CD8-positive, alpha-beta memory T cell (primary cell): ENCODE results near the gene CCDC68. TPM values are rescaled to one million over a fixed set of nuclear protein-coding genes. Genes with fewer than 3 reads are reported as not detected.
A peak's percentile ranks its signal among the peaks of the same experiment; 100 is the strongest.

Source experiments
- CTCF ChIA-PET: fragments of 350-600 bp; sonication (Branson Sonifier 250); formaldehyde crosslinking; loops from one replicate; lab custom pipeline; 2021; ENCODE audit warnings: antibody characterized with exemption; lab: Charles Lee
- POLR2A ChIA-PET: fragments of 350-600 bp; sonication (Branson Sonifier 250); formaldehyde crosslinking; loops from one replicate; lab custom pipeline; 2021; ENCODE audit warnings: antibody characterized with exemption; lab: Charles Lee
- DNase-seq, 5 donors: peaks; one replicate each; pipeline versions ENCODE4 v3.0.0 to v3.0.0-alpha.2; 2020 to 2022; ENCODE audit warnings: mixed read lengths in 1 of 5
- H3K27ac ChIP-seq: one replicate; pipeline ENCODE4 v1.7.0; 2013; ENCODE audit warnings: low read depth, mild to moderate bottlenecking, low read length, moderate library complexity
- H3K27me3 ChIP-seq: 2 replicates; pipeline ENCODE4 v1.7.0; 2013; ENCODE audit warnings: low read length, mild to moderate bottlenecking; ENCODE audit not compliant: insufficient read depth, poor library complexity, severe bottlenecking
- H3K36me3 ChIP-seq: 2 replicates; pipeline ENCODE4 v1.7.0; 2013; ENCODE audit warnings: mild to moderate bottlenecking, low read length, moderate library complexity; ENCODE audit not compliant: insufficient read depth
- H3K4me1 ChIP-seq: 2 replicates; pipeline ENCODE4 v1.7.0; 2013; ENCODE audit warnings: mild to moderate bottlenecking, low read length, moderate library complexity; ENCODE audit not compliant: insufficient read depth
- H3K4me3 ChIP-seq: 2 replicates; pipeline ENCODE4 v1.7.0; 2013; ENCODE audit warnings: mild to moderate bottlenecking, low read length
- H3K9me3 ChIP-seq: 2 replicates; pipeline ENCODE4 v1.7.0; 2013; ENCODE audit warnings: mild to moderate bottlenecking, low read length
- H3K27ac Mint-ChIP-seq, 8 donors: one replicate each; pipeline ENCODE4 v1.8.0; 2020 to 2021; ENCODE audit warnings: mixed read lengths in 8 of 8, mild to moderate bottlenecking in 6 of 8, inconsistent platforms in 3 of 8, moderate library complexity in 3 of 8
- H3K27me3 Mint-ChIP-seq, 2 donors: one replicate each; pipeline ENCODE4 v1.8.0; 2020 to 2021; ENCODE audit warnings: mixed read lengths in 2 of 2, mild to moderate bottlenecking in 1 of 2, moderate library complexity in 1 of 2
- H3K36me3 Mint-ChIP-seq, 3 donors: one replicate each; pipeline ENCODE4 v1.8.0; 2020 to 2021; ENCODE audit warnings: mixed read lengths in 3 of 3, inconsistent platforms in 1 of 3, mild to moderate bottlenecking in 1 of 3
- H3K4me1 Mint-ChIP-seq, 3 donors: one replicate each; pipeline ENCODE4 v1.8.0; 2020 to 2021; ENCODE audit warnings: mixed read lengths in 3 of 3, inconsistent platforms in 1 of 3, mild to moderate bottlenecking in 1 of 3
- H3K4me3 Mint-ChIP-seq, 7 donors: one replicate each; pipeline ENCODE4 v1.8.0; 2020 to 2021; ENCODE audit warnings: mixed read lengths in 7 of 7, mild to moderate bottlenecking in 6 of 7, moderate library complexity in 4 of 7, inconsistent platforms in 2 of 7
- H3K9me3 Mint-ChIP-seq, 5 donors: one replicate each; pipeline ENCODE4 v1.8.0; 2020 to 2022; ENCODE audit warnings: mixed read lengths in 5 of 5, mild to moderate bottlenecking in 3 of 5, moderate library complexity in 2 of 5, inconsistent platforms in 1 of 5
- polyA plus RNA-seq: library from polyadenylated mRNA; unstranded; fragments of 300-500 nt; fragmentation: Illumina TruSeq; gene quantifications from one replicate; pipeline ENCODE4 v1.2.3, GENCODE V29; 2021
- total RNA-seq, 2 experiments: library from RNA; stranded (reverse); gene quantifications; one replicate each; pipeline ENCODE4 v1.2.3, GENCODE V29; 2021

Gene CCDC68
- total and polyA plus RNA-seq, 3 experiments from 2014 or later: not detected

GRCh38 chr18:54957296-54957832, 1.9 kb downstream of the CCDC68 start:
- no peak overlapping the region for H3K27ac Mint-ChIP-seq
- no peaks in the 10 kb centered on the region for H3K36me3 ChIP-seq
- no peak overlapping the region for H3K27ac ChIP-seq
- no peak overlapping the region for H3K4me3 Mint-ChIP-seq
- H3K4me3 ChIP-seq: no peak overlapping the region
- H3K27me3 Mint-ChIP-seq: peaks cover 28 to 54% of the 10 kb centered on the region in 2 donors
- no peaks in the 10 kb centered on the region for H3K9me3 Mint-ChIP-seq
- no peaks in the 10 kb centered on the region for H3K36me3 Mint-ChIP-seq
- POLR2A ChIA-PET: no interaction called here
- H3K9me3 ChIP-seq: no peaks in the 10 kb centered on the region
- no peaks in the 10 kb centered on the region for H3K4me1 ChIP-seq
- H3K4me1 Mint-ChIP-seq: peaks cover 0 to 6% (median 4%) of the 10 kb centered on the region in 3 donors
- DNase-seq: no peak
- H3K27me3 ChIP-seq: peaks cover 5% of the 10 kb centered on the region
- CTCF ChIA-PET: no interaction called here

- DNase-seq: no peak
- Histone ChIP-seq H3K27ac (no peak overlapping the region), H3K36me3 (no peaks in the 10 kb centered on the region), H3K4me1 (no peaks in the 10 kb centered on the region), H3K27me3 (peaks cover 5% of the 10 kb centered on the region), H3K4me3 (no peak overlapping the region), H3K9me3 (no peaks in the 10 kb centered on the region)
- peaks cover 25 to 51% of the 10 kb centered on the region in 2 donors for H3K27me3 Mint-ChIP-seq
- H3K9me3 Mint-ChIP-seq: no peaks in the 10 kb centered on the region
- H3K36me3 Mint-ChIP-seq: no peaks in the 10 kb centered on the region
- ChIA-PET CTCF (no interaction called here), POLR2A (no interaction called here)
- H3K27ac Mint-ChIP-seq: no peak overlapping the region
- H3K4me1 Mint-ChIP-seq: peaks cover 0 to 6% (median 4%) of the 10 kb centered on the region in 3 donors
- no peak overlapping the region for H3K4me3 Mint-ChIP-seq
Measured at GRCh38 chr18:54956506-54956905, 2.8 kb downstream of the CCDC68 start.

GRCh38 chr18:54952026-54952425, 7.2 kb downstream of the CCDC68 start:
- Histone ChIP-seq H3K27me3 (no peaks in the 10 kb centered on the region), H3K27ac (no peak overlapping the region), H3K9me3 (no peaks in the 10 kb centered on the region), H3K36me3 (no peaks in the 10 kb centered on the region), H3K4me3 (no peak overlapping the region), H3K4me1 (peaks cover 3% of the 10 kb centered on the region)
- Mint-ChIP-seq H3K9me3 (no peaks in the 10 kb centered on the region), H3K4me1 (peaks cover 5 to 6% (median 6%) of the 10 kb centered on the region in 3 donors), H3K27me3 (peaks cover 7 to 21% of the 10 kb centered on the region in 2 donors), H3K4me3 (no peak overlapping the region), H3K27ac (no peak overlapping the region), H3K36me3 (no peaks in the 10 kb centered on the region)
- ChIA-PET POLR2A (interaction anchor here (0.6 kb wide), 1 partner anchor 1647 kb away, joined by 3 read pairs; no protein-coding TSS in a partner anchor), CTCF (no interaction called here)
- no peak for DNase-seq

- H3K36me3 Mint-ChIP-seq: peaks cover 0 to 2% (median 0%) of the 10 kb centered on the region in 3 donors
- Histone ChIP-seq H3K36me3 (no peaks in the 10 kb centered on the region), H3K9me3 (no peaks in the 10 kb centered on the region), H3K27ac (no peak overlapping the region), H3K27me3 (no peaks in the 10 kb centered on the region), H3K4me3 (no peak overlapping the region), H3K4me1 (peaks cover 14% of the 10 kb centered on the region)
- no peak overlapping the region for H3K27ac Mint-ChIP-seq
- CTCF ChIA-PET: no interaction called here
- H3K27me3 Mint-ChIP-seq: peaks cover 7 to 15% of the 10 kb centered on the region in 2 donors
- peak in 1 of 5 donors; percentile 7 for DNase-seq
- no peak overlapping the region for H3K4me3 Mint-ChIP-seq
- POLR2A ChIA-PET: no interaction called here
- H3K9me3 Mint-ChIP-seq: no peaks in the 10 kb centered on the region
- peaks cover 21 to 24% (median 22%) of the 10 kb centered on the region in 3 donors for H3K4me1 Mint-ChIP-seq
Measured at GRCh38 chr18:54950221-54950620, 9.0 kb downstream of the CCDC68 start.

- no peak for DNase-seq
- Mint-ChIP-seq H3K27me3 (peaks cover 7 to 12% of the 10 kb centered on the region in 2 donors), H3K4me3 (no peak overlapping the region), H3K27ac (no peak overlapping the region), H3K4me1 (peaks cover 21 to 25% (median 23%) of the 10 kb centered on the region in 3 donors), H3K9me3 (no peaks in the 10 kb centered on the region), H3K36me3 (peaks cover 0 to 2% (median 0%) of the 10 kb centered on the region in 3 donors)
- CTCF ChIA-PET: no interaction called here
- H3K4me1 ChIP-seq: peaks cover 14% of the 10 kb centered on the region
- no peak overlapping the region for H3K27ac ChIP-seq
- H3K9me3 ChIP-seq: no peaks in the 10 kb centered on the region
- H3K4me3 ChIP-seq: no peak overlapping the region
- no peaks in the 10 kb centered on the region for H3K36me3 ChIP-seq
- H3K27me3 ChIP-seq: no peaks in the 10 kb centered on the region
- POLR2A ChIA-PET: no interaction called here
Measured at GRCh38 chr18:54949588-54949987, 9.7 kb downstream of the CCDC68 start.

GRCh38 chr18:54948350-54948837, 10.9 kb downstream of the CCDC68 start:
- H3K4me3 ChIP-seq: no peak overlapping the region
- H3K9me3 Mint-ChIP-seq: no peaks in the 10 kb centered on the region
- H3K27ac ChIP-seq: no peak overlapping the region
- H3K4me1 Mint-ChIP-seq: peaks cover 21 to 25% (median 23%) of the 10 kb centered on the region in 3 donors
- H3K27ac Mint-ChIP-seq: peak overlapping the region in 1 of 8 donors; percentile 3
- ChIA-PET POLR2A (no interaction called here), CTCF (no interaction called here)
- no peaks in the 10 kb centered on the region for H3K27me3 ChIP-seq
- H3K4me1 ChIP-seq: peaks cover 14% of the 10 kb centered on the region
- H3K9me3 ChIP-seq: no peaks in the 10 kb centered on the region
- DNase-seq: no peak
- peaks cover 7 to 12% of the 10 kb centered on the region in 2 donors for H3K27me3 Mint-ChIP-seq
- no peak overlapping the region for H3K4me3 Mint-ChIP-seq
- no peaks in the 10 kb centered on the region for H3K36me3 ChIP-seq
- H3K36me3 Mint-ChIP-seq: peaks cover 0 to 2% (median 0%) of the 10 kb centered on the region in 3 donors

- no peak overlapping the region for H3K27ac ChIP-seq
- Mint-ChIP-seq H3K27me3 (peaks cover 6 to 8% of the 10 kb centered on the region in 2 donors), H3K9me3 (no peaks in the 10 kb centered on the region), H3K27ac (peak overlapping the region in 1 of 8 donors; percentile 28), H3K4me3 (peak overlapping the region in 5 of 7 donors; percentile 33 to 94 (median 86)), H3K4me1 (peaks cover 21 to 25% (median 23%) of the 10 kb centered on the region in 3 donors), H3K36me3 (peaks cover 0 to 2% (median 0%) of the 10 kb centered on the region in 3 donors)
- peaks cover 14% of the 10 kb centered on the region for H3K4me1 ChIP-seq
- no peaks in the 10 kb centered on the region for H3K27me3 ChIP-seq
- ChIA-PET CTCF (no interaction called here), POLR2A (no interaction called here)
- H3K36me3 ChIP-seq: no peaks in the 10 kb centered on the region
- H3K4me3 ChIP-seq: no peak overlapping the region
- no peaks in the 10 kb centered on the region for H3K9me3 ChIP-seq
- DNase-seq: no peak
Measured at GRCh38 chr18:54947091-54947490, 12.2 kb downstream of the CCDC68 start.

GRCh38 chr18:54946149-54946581, 13.1 kb downstream of the CCDC68 start:
- Histone ChIP-seq H3K27ac (peak overlapping the region; percentile 49), H3K4me1 (peaks cover 14% of the 10 kb centered on the region), H3K4me3 (peak overlapping the region; percentile 78), H3K9me3 (no peaks in the 10 kb centered on the region), H3K27me3 (no peaks in the 10 kb centered on the region), H3K36me3 (no peaks in the 10 kb centered on the region)
- ChIA-PET CTCF (no interaction called here), POLR2A (no interaction called here)
- peak overlapping the region; percentile 83 to 94 (median 89) for H3K4me3 Mint-ChIP-seq
- peaks cover 21 to 25% (median 23%) of the 10 kb centered on the region in 3 donors for H3K4me1 Mint-ChIP-seq
- H3K27me3 Mint-ChIP-seq: peaks cover 1 to 3% of the 10 kb centered on the region in 2 donors
- DNase-seq: peak in 2 of 5 donors; percentile 3 to 21
- H3K9me3 Mint-ChIP-seq: no peaks in the 10 kb centered on the region
- H3K36me3 Mint-ChIP-seq: peaks cover 0 to 2% (median 0%) of the 10 kb centered on the region in 3 donors
- H3K27ac Mint-ChIP-seq: peak overlapping the region; percentile 10 to 96 (median 92)
